Neuronal stem cell (in vitro differentiated cells): Measurements from ENCODE around the gene MEGF8.

Source experiments
- DNase-seq: peaks from one replicate; pipeline ENCODE4 v3.0.0-alpha.2; 2013; ENCODE audit warnings: low spot score
- H2AFZ ChIP-seq: one replicate; pipeline ENCODE4 v1.6.1; 2013; ENCODE audit warnings: mild to moderate bottlenecking, low read length, inconsistent platforms
- H2AK5ac ChIP-seq: 2 replicates; pipeline ENCODE4 v1.6.1; 2013; ENCODE audit warnings: low read depth, mild to moderate bottlenecking, inconsistent platforms, low read length, moderate library complexity, mixed read lengths
- H2BK120ac ChIP-seq: 2 replicates; pipeline ENCODE4 v1.6.1; 2013; ENCODE audit warnings: low read depth, mild to moderate bottlenecking, inconsistent platforms, low read length, moderate library complexity, mixed read lengths
- H2BK12ac ChIP-seq: one replicate; pipeline ENCODE4 v1.6.1; 2013; ENCODE audit warnings: low read length, inconsistent platforms
- H2BK15ac ChIP-seq: 2 replicates; pipeline ENCODE4 v1.6.1; 2013; ENCODE audit warnings: mild to moderate bottlenecking, low read length, inconsistent platforms, mixed read lengths
- H2BK5ac ChIP-seq: one replicate; pipeline ENCODE4 v1.6.1; 2013; ENCODE audit warnings: inconsistent platforms, mild to moderate bottlenecking, low read length, moderate library complexity
- H3K14ac ChIP-seq: one replicate; pipeline ENCODE4 v1.6.1; 2013; ENCODE audit warnings: low read length, inconsistent platforms
- H3K18ac ChIP-seq: 2 replicates; pipeline ENCODE4 v1.6.1; 2013; ENCODE audit warnings: low read length, inconsistent platforms
- H3K23ac ChIP-seq: 2 replicates; pipeline ENCODE4 v1.6.1; 2013; ENCODE audit warnings: low read depth, mild to moderate bottlenecking, mixed read lengths, low read length, inconsistent platforms; ENCODE audit not compliant: poor library complexity
- H3K27ac ChIP-seq: replicated peaks from 3 replicates; pipeline ENCODE4 v1.5.1; 2013; ENCODE audit warnings: low read length, inconsistent platforms
- H3K27me3 ChIP-seq, 3 experiments: 2 replicates each; pipeline ENCODE4 v1.6.1; 2013; ENCODE audit warnings: low read length in 3 of 3, mild to moderate bottlenecking in 2 of 3, inconsistent platforms in 1 of 3, low read depth in 1 of 3, mixed read lengths in 1 of 3, moderate library complexity in 1 of 3; ENCODE audit not compliant: control insufficient read depth in 3 of 3, insufficient read depth in 3 of 3
- H3K36me3 ChIP-seq, 2 donors: replicated peaks in 1 of 2; 2 replicates each; pipeline ENCODE4 v1.6.1; 2013; ENCODE audit warnings: low read length in 2 of 2; ENCODE audit not compliant: control insufficient read depth in 2 of 2, insufficient read depth in 2 of 2
- H3K4ac ChIP-seq: 2 replicates; pipeline ENCODE4 v1.6.1; 2013; ENCODE audit warnings: inconsistent platforms, mild to moderate bottlenecking, low read length, moderate library complexity
- H3K4me1 ChIP-seq, 2 donors: 1 replicate in 1 of 2; 2 replicates in 1 of 2; pipeline ENCODE4 v1.6.1; 2013; ENCODE audit warnings: low read length in 2 of 2, low read depth in 1 of 2; ENCODE audit not compliant: control insufficient read depth in 2 of 2, insufficient read depth in 1 of 2
- H3K4me2 ChIP-seq: one replicate; pipeline ENCODE4 v1.6.1; 2013; ENCODE audit warnings: mild to moderate bottlenecking, low read length, inconsistent platforms; ENCODE audit not compliant: insufficient read depth, poor library complexity, severe bottlenecking
- H3K4me3 ChIP-seq, 2 donors: 2 replicates each; pipeline ENCODE4 v1.5.1; 2013; ENCODE audit warnings: low read length in 2 of 2, mild to moderate bottlenecking in 2 of 2, inconsistent platforms in 1 of 2, moderate library complexity in 1 of 2
- H3K79me1 ChIP-seq: one replicate; pipeline ENCODE4 v1.6.1; 2013; ENCODE audit warnings: low read depth, mild to moderate bottlenecking, inconsistent platforms, low read length, moderate library complexity
- H3K9ac ChIP-seq: one replicate; pipeline ENCODE4 v1.6.1; 2013; ENCODE audit warnings: mild to moderate bottlenecking, low read depth, low read length, inconsistent platforms; ENCODE audit not compliant: poor library complexity
- H3K9me3 ChIP-seq, 2 donors: replicated peaks in 1 of 2; 2 replicates each; pipeline versions ENCODE3 to v1.6.1; 2013; ENCODE audit warnings: low read length in 2 of 2, mild to moderate bottlenecking in 2 of 2, inconsistent platforms in 1 of 2, low read depth in 1 of 2, mixed read lengths in 1 of 2, moderate library complexity in 1 of 2; ENCODE audit not compliant: control insufficient read depth in 2 of 2, insufficient read depth in 1 of 2
- H4K8ac ChIP-seq: one replicate; pipeline ENCODE4 v1.6.1; 2013; ENCODE audit warnings: low read depth, mild to moderate bottlenecking, inconsistent platforms, low read length, moderate library complexity
- H4K91ac ChIP-seq: one replicate; pipeline ENCODE4 v1.6.1; 2013; ENCODE audit warnings: low read length, low read depth, mild to moderate bottlenecking, inconsistent platforms; ENCODE audit not compliant: poor library complexity
- WGBS, 2 donors: extraction: QIAGEN DNeasy Blood & Tissue Kit; methylation state at CpG; one replicate each; pipeline ENCODE4 v1.1.7; 2013; ENCODE audit warnings: missing lambda C conversion rate in 2 of 2, mixed read lengths in 1 of 2; ENCODE audit not compliant: insufficient read length in 2 of 2, insufficient replicate concordance in 1 of 2; ENCODE audit errors: extremely low coverage in 2 of 2; 5-methylcytosine and 5-hydroxymethylcytosine counted together

MEGF8 gene

GRCh38 chr19:42386974-42387707 is 61.7 kb downstream of the MEGF8 start:
- H3K4me1 ChIP-seq: peaks cover 3 to 4% of the 10 kb centered on the region in 2 donors
- peak overlapping the region; percentile 86 for H3K9ac ChIP-seq
- WGBS, 2 donors: no CpG with 5 or more reads among the region's 48 CpGs
- H3K9me3 ChIP-seq: no peaks in the 10 kb centered on the region
- no peak overlapping the region for H3K4ac ChIP-seq
- peak overlapping the region; percentile 1 for H2BK5ac ChIP-seq
- H2BK12ac ChIP-seq: peak overlapping the region; percentile 99
- no peaks in the 10 kb centered on the region for H3K79me1 ChIP-seq
- H2BK120ac ChIP-seq: no peak overlapping the region
- peaks cover 0 to 37% (median 12%) of the 10 kb centered on the region in 3 experiments for H3K27me3 ChIP-seq
- H3K27ac ChIP-seq: peak overlapping the region; percentile 44
- peak overlapping the region; percentile 99 for H3K18ac ChIP-seq
- no peaks in the 10 kb centered on the region for H3K36me3 ChIP-seq
- peak; percentile 71 for DNase-seq
- peak overlapping the region; percentile 41 to 82 for H3K4me3 ChIP-seq
- no peak overlapping the region for H4K8ac ChIP-seq
- H3K4me2 ChIP-seq: peak overlapping the region; percentile 86
- H4K91ac ChIP-seq: no peak overlapping the region
- peak overlapping the region; percentile 77 for H2BK15ac ChIP-seq
- peak overlapping the region; percentile 100 for H2AFZ ChIP-seq
- H3K23ac ChIP-seq: peak overlapping the region; percentile 93
- H2AK5ac ChIP-seq: no peak overlapping the region
- peak overlapping the region; percentile 89 for H3K14ac ChIP-seq

- no peak overlapping the region for H3K27ac ChIP-seq
- no peak overlapping the region for H2BK120ac ChIP-seq
- no CpG with 5 or more reads among the region's 20 CpGs for WGBS, 2 donors
- H3K4me2 ChIP-seq: no peak overlapping the region
- H2AK5ac ChIP-seq: peak overlapping the region; percentile 86
- H2AFZ ChIP-seq: no peak overlapping the region
- H3K36me3 ChIP-seq: no peaks in the 10 kb centered on the region
- no peak overlapping the region for H3K14ac ChIP-seq
- H3K9me3 ChIP-seq: no peaks in the 10 kb centered on the region
- peak overlapping the region; percentile 73 for H2BK12ac ChIP-seq
- H2BK5ac ChIP-seq: no peak overlapping the region
- DNase-seq: no peak
- H3K23ac ChIP-seq: peak overlapping the region; percentile 96
- H3K18ac ChIP-seq: peak overlapping the region; percentile 80
- H3K9ac ChIP-seq: peak overlapping the region; percentile 70
- peaks cover 3 to 4% of the 10 kb centered on the region in 2 donors for H3K4me1 ChIP-seq
- H3K79me1 ChIP-seq: no peaks in the 10 kb centered on the region
- H3K4me3 ChIP-seq: peak overlapping the region in 1 of 2 donors; percentile 49
- H3K27me3 ChIP-seq: peaks cover 0 to 47% (median 12%) of the 10 kb centered on the region in 3 experiments
- peak overlapping the region; percentile 94 for H2BK15ac ChIP-seq
- peak overlapping the region; percentile 53 for H4K91ac ChIP-seq
- peak overlapping the region; percentile 89 for H3K4ac ChIP-seq
- H4K8ac ChIP-seq: no peak overlapping the region
Observed at GRCh38 chr19:42388851-42389489, 63.5 kb downstream of the MEGF8 start.

- no peak within 1 kb of the TSS for H2BK120ac ChIP-seq
- peak within 1 kb of the TSS; percentile 49 for H2BK15ac ChIP-seq
- no peak within 1 kb of the TSS for H4K91ac ChIP-seq
- H3K9me3 ChIP-seq: no peaks in the 10 kb centered on the region
- no peak within 1 kb of the TSS for H3K4me2 ChIP-seq
- H3K4me3 ChIP-seq: no peak within 1 kb of the TSS
- peak within 1 kb of the TSS; percentile 50 for H2AK5ac ChIP-seq
- peak within 1 kb of the TSS; percentile 53 for H3K18ac ChIP-seq
- no peak for DNase-seq
- peaks cover 4 to 7% of the 10 kb centered on the region in 2 donors for H3K4me1 ChIP-seq
- no peaks in the 10 kb centered on the region for H3K79me1 ChIP-seq
- no peak within 1 kb of the TSS for H3K23ac ChIP-seq
- H3K27ac ChIP-seq: no peak within 1 kb of the TSS
- H3K4ac ChIP-seq: no peak within 1 kb of the TSS
- H2AFZ ChIP-seq: no peak within 1 kb of the TSS
- H3K9ac ChIP-seq: no peak within 1 kb of the TSS
- H2BK12ac ChIP-seq: no peak within 1 kb of the TSS
- peaks cover 0 to 47% (median 12%) of the 10 kb centered on the region in 3 experiments for H3K27me3 ChIP-seq
- H2BK5ac ChIP-seq: no peak within 1 kb of the TSS
- H4K8ac ChIP-seq: no peak within 1 kb of the TSS
- H3K36me3 ChIP-seq: no peaks in the 10 kb centered on the region
- no CpG with 5 or more reads among the region's 12 CpGs for WGBS, 2 donors
- H3K14ac ChIP-seq: no peak within 1 kb of the TSS
Observed at GRCh38 chr19:42389899-42390298, 64.5 kb downstream of the MEGF8 start, which contains the start of gene CNFN. Gene CNFN, minus strand, starts transcription at chr19:42390297. Its CDS starts 1,260 bp downstream, at chr19:42389037.

- Histone ChIP-seq H4K8ac (no peak overlapping the region), H3K36me3 (no peaks in the 10 kb centered on the region), H2BK12ac (no peak overlapping the region), H3K9ac (no peak overlapping the region), H2BK15ac (no peak overlapping the region), H3K4me3 (no peak overlapping the region), H3K18ac (no peak overlapping the region), H3K4ac (no peak overlapping the region), H2AFZ (no peak overlapping the region), H3K9me3 (no peaks in the 10 kb centered on the region), H3K27me3 (peaks cover 0 to 45% (median 12%) of the 10 kb centered on the region in 3 experiments), H3K23ac (no peak overlapping the region), H2BK5ac (no peak overlapping the region), H3K4me2 (no peak overlapping the region), H2BK120ac (no peak overlapping the region), H2AK5ac (no peak overlapping the region), H3K4me1 (peaks cover 4 to 16% of the 10 kb centered on the region in 2 donors), H3K27ac (no peak overlapping the region), H3K79me1 (no peaks in the 10 kb centered on the region), H3K14ac (no peak overlapping the region), H4K91ac (no peak overlapping the region)
- DNase-seq: no peak
- WGBS, 2 donors: no CpG with 5 or more reads among the region's 4 CpGs
Observed at GRCh38 chr19:42392165-42392564, 66.7 kb downstream of the MEGF8 start.
